PC-3 (cell line): Measurements from ENCODE around the gene TXNIP. TPM values are rescaled to one million over a fixed set of nuclear protein-coding genes. Genes with fewer than 3 reads are reported as not detected.

ENCODE experiments used
- ATAC-seq: fragments of 200-7000 bp; cut with Tn5 transposase; 2 replicates; pipeline ENCODE4 v1.9.1; 2020; ENCODE audit warnings: mild to moderate bottlenecking, moderate library complexity
- BruUV-seq: library from RNA; stranded (reverse); fragments of 400-500 nt; replicated peaks from 2 replicates; lab custom pipeline; 2021; lab: Mats Ljungman, UMichigan
- CTCF ChIA-PET: fragments of 300-600 bp; sonication (Branson Sonifier 250); formaldehyde crosslinking; loops from one replicate; lab custom pipeline; 2022; ENCODE audit warnings: antibody characterized with exemption; lab: Charles Lee
- POLR2A ChIA-PET: fragments of 300-600 bp; sonication (Branson Sonifier 250); formaldehyde crosslinking; loops from one replicate; lab custom pipeline; 2022; ENCODE audit warnings: antibody characterized with exemption; ENCODE audit not compliant: unreplicated experiment; lab: Charles Lee
- DNase-seq: peaks from one replicate; pipeline ENCODE4 v3.0.0-alpha.2; 2015
- H2AFZ ChIP-seq: fragments of 300-600 bp; sonication (generic); 2 replicates; pipeline ENCODE4 v1.6.0; 2016; ENCODE audit warnings: antibody characterized with exemption, low read length
- H3F3A ChIP-seq: fragments of 300-600 bp; sonication (generic); one replicate; pipeline ENCODE4 v1.6.0; 2017; ENCODE audit warnings: antibody characterized with exemption, low read length, control low read depth, mild to moderate bottlenecking; ENCODE audit not compliant: unreplicated experiment
- H3K27ac ChIP-seq: fragments of 300-600 bp; sonication (generic); 2 replicates; pipeline ENCODE4 v1.5.1; 2016; ENCODE audit warnings: mild to moderate bottlenecking, low read length
- H3K27me3 ChIP-seq: fragments of 300-600 bp; sonication (generic); 2 replicates; pipeline ENCODE4 v1.6.1; 2016; ENCODE audit warnings: low read length, mixed read lengths
- H3K36me3 ChIP-seq: fragments of 300-600 bp; sonication (generic); 2 replicates; pipeline ENCODE4 v1.6.1; 2016; ENCODE audit warnings: low read depth, mixed run types, low read length, mixed read lengths
- H3K4me1 ChIP-seq: fragments of 300-600 bp; sonication (generic); 2 replicates; pipeline ENCODE4 v1.5.1; 2016; ENCODE audit warnings: low read length; ENCODE audit not compliant: insufficient read depth
- H3K4me2 ChIP-seq: fragments of 300-600 bp; sonication (generic); 2 replicates; pipeline ENCODE4 v1.6.0; 2016; ENCODE audit warnings: low read length
- H3K4me3 ChIP-seq: fragments of 300-600 bp; sonication (generic); 2 replicates; pipeline ENCODE4 v1.5.1; 2016; ENCODE audit warnings: mild to moderate bottlenecking, low read length, mixed read lengths
- H3K79me2 ChIP-seq: fragments of 300-600 bp; sonication (generic); 2 replicates; pipeline ENCODE4 v1.6.1; 2017; ENCODE audit warnings: low read length, mixed read lengths
- H3K9ac ChIP-seq: fragments of 300-600 bp; sonication (generic); 2 replicates; pipeline ENCODE4 v1.6.0; 2016; ENCODE audit warnings: mild to moderate bottlenecking, low read length
- H3K9me2 ChIP-seq: fragments of 300-600 bp; sonication (generic); replicated peaks from 2 replicates; pipeline ENCODE4 v1.6.1; 2016; ENCODE audit warnings: mixed run types, low read length, mixed read lengths
- H3K9me3 ChIP-seq: fragments of 300-600 bp; sonication (generic); 2 replicates; pipeline ENCODE4 v1.6.1; 2016; ENCODE audit warnings: low read length, mixed read lengths
- H4K20me1 ChIP-seq: fragments of 300-600 bp; sonication (generic); 2 replicates; pipeline ENCODE4 v1.6.1; 2016; ENCODE audit warnings: low read length, mixed read lengths
- EZH2 ChIP-seq: fragments of 300-600 bp; sonication (generic); IDR thresholded peaks from one replicate; pipeline ENCODE4 v1.6.1; 2017; ENCODE audit warnings: antibody characterized with exemption, mild to moderate bottlenecking, low read length; ENCODE audit not compliant: unreplicated experiment
- EZH2phosphoT487 ChIP-seq: fragments of 300-600 bp; sonication (generic); IDR thresholded peaks from 2 replicates; pipeline ENCODE4 v1.6.1; 2018; ENCODE audit warnings: mild to moderate bottlenecking, antibody characterized with exemption, low read length, borderline replicate concordance
- intact Hi-C: fragments of 100-400 bp; cut with micrococcal nuclease; formaldehyde crosslinking; loops from 2 replicates; pipeline ENCODE4 v1.9.0; 2023
- total RNA-seq: library from RNA; depleted of rRNA; stranded (reverse); fragments of >200 nt; gene quantifications from 2 replicates; pipeline ENCODE4 v1.2.3, GENCODE V29; 2014
- TF ChIP-seq, protein P1 (sequence below): fragments of 300-600 bp; sonication (generic); conservative IDR thresholded peaks from 2 replicates; pipeline ENCODE4 v1.5.1; 2017; ENCODE audit warnings: antibody characterized with exemption, low read depth, mild to moderate bottlenecking, low read length

TXNIP gene
- total RNA-seq, 1 experiment from 2014 or later: 45.3 TPM

DNA sequence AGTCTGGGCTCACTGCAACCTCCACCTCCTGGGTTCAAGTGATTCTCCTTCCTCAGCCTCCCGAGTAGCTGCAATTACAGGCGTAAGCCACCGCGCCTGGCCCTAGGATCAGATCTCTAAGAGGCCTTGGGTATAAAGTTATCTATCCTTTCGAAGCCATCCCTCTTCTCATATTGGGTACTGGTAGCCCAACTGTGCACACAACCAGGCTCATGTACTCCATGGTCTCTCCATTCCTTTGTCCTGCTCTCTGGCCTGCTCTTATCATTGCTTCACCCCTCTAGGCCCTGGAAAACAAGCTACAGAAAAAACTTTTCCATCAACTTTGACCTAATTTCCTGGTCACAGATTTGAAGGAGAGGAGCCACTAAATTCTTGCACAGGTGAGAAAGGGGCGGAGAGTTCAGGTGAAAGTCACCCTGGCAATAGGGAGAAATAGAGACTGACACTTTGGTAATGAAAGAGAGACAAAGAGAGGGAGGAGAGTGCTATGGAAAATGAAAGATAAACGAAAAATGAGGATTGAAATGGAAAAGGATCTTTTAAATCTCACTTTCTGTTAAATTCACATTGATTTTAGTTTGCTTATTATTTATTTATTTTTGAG is 6.0 kb downstream of the TXNIP start:
- Histone ChIP-seq H3K9me3 (no peaks in the 10 kb centered on the region), H3K4me3 (no peak overlapping the region), H3K9me2 (no peaks in the 10 kb centered on the region), H3K9ac (no peak overlapping the region), H3K36me3 (peaks cover 31% of the 10 kb centered on the region), H2AFZ (no peak overlapping the region), H3K79me2 (peaks cover 26% of the 10 kb centered on the region), H3K4me1 (peaks cover 34% of the 10 kb centered on the region), H3K4me2 (no peak overlapping the region), H4K20me1 (peaks cover 26% of the 10 kb centered on the region), H3K27me3 (no peaks in the 10 kb centered on the region), H3F3A (peaks cover 9% of the 10 kb centered on the region), H3K27ac (no peak overlapping the region)
- no peak for TF ChIP-seq EZH2phosphoT487
- TF ChIP-seq EZH2: no peak
- TF ChIP-seq, protein P1, sequence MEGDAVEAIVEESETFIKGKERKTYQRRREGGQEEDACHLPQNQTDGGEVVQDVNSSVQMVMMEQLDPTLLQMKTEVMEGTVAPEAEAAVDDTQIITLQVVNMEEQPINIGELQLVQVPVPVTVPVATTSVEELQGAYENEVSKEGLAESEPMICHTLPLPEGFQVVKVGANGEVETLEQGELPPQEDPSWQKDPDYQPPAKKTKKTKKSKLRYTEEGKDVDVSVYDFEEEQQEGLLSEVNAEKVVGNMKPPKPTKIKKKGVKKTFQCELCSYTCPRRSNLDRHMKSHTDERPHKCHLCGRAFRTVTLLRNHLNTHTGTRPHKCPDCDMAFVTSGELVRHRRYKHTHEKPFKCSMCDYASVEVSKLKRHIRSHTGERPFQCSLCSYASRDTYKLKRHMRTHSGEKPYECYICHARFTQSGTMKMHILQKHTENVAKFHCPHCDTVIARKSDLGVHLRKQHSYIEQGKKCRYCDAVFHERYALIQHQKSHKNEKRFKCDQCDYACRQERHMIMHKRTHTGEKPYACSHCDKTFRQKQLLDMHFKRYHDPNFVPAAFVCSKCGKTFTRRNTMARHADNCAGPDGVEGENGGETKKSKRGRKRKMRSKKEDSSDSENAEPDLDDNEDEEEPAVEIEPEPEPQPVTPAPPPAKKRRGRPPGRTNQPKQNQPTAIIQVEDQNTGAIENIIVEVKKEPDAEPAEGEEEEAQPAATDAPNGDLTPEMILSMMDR: no peak
- CTCF ChIA-PET: interaction anchor here (0.6 kb wide), 1 partner anchor 42 kb away, joined by 3 read pairs; no protein-coding TSS in a partner anchor
- ATAC-seq (no peak), DNase-seq (no peak)
- POLR2A ChIA-PET: no interaction called here
- no TSS peak for BruUV-seq
- intact Hi-C loops: no loop called here

GRCh38 chr1:145988773-145989172 is 7.6 kb downstream of the TXNIP start:
- ChIA-PET POLR2A (no interaction called here), CTCF (interaction anchor here (0.9 kb wide), 1 partner anchor 9 kb away, joined by 3 read pairs; no protein-coding TSS in a partner anchor)
- TF ChIP-seq, protein P1: no peak
- TF ChIP-seq EZH2: no peak
- Histone ChIP-seq H4K20me1 (peaks cover 10% of the 10 kb centered on the region), H3K27me3 (no peaks in the 10 kb centered on the region), H3K27ac (no peak overlapping the region), H3K9ac (no peak overlapping the region), H3K4me2 (no peak overlapping the region), H3F3A (peaks cover 9% of the 10 kb centered on the region), H3K9me2 (no peaks in the 10 kb centered on the region), H3K4me1 (peaks cover 29% of the 10 kb centered on the region), H3K79me2 (peaks cover 10% of the 10 kb centered on the region), H3K9me3 (no peaks in the 10 kb centered on the region), H2AFZ (no peak overlapping the region), H3K36me3 (peaks cover 15% of the 10 kb centered on the region), H3K4me3 (no peak overlapping the region)
- no peak for DNase-seq
- ATAC-seq: no peak
- no TSS peak for BruUV-seq
- intact Hi-C loops: no loop called here

DNA sequence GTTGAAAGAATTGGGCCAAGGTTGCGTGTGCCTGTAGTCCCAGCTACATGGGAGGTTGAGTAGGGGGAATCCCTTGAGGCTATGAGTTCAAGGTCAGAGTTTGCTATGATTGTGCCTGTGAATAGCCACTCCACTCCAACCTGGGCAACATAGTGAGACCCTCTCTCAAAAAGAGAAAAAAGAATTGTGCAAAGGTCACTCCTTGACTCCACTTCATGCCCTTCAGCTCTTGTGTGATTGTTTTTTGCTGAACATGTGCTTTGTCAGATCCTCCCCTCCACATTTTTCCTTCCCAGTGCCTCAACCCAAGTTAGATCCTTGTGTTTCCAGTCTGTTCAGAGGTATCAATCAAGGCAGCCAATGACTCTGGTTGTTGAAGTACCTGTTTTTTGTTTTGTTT is 8.5 kb downstream of the TXNIP start:
- peaks cover 5% of the 10 kb centered on the region for H3F3A ChIP-seq
- peaks cover 29% of the 10 kb centered on the region for H3K4me1 ChIP-seq
- H3K79me2 ChIP-seq: peaks cover 1% of the 10 kb centered on the region
- H3K9ac ChIP-seq: no peak overlapping the region
- intact Hi-C loops: no loop called here
- peaks cover 1% of the 10 kb centered on the region; the same call in 1 of the 2 replicates for H4K20me1 ChIP-seq
- no peaks in the 10 kb centered on the region for H3K9me3 ChIP-seq
- no peak overlapping the region for H3K4me3 ChIP-seq
- H3K36me3 ChIP-seq: peaks cover 6% of the 10 kb centered on the region
- no peak for TF ChIP-seq EZH2
- TF ChIP-seq, protein P1: no peak
- no peak for TF ChIP-seq EZH2phosphoT487
- H3K4me2 ChIP-seq: no peak overlapping the region
- no TSS peak for BruUV-seq
- DNase-seq (no peak), ATAC-seq (no peak)
- H2AFZ ChIP-seq: no peak overlapping the region
- no peaks in the 10 kb centered on the region for H3K27me3 ChIP-seq
- POLR2A ChIA-PET: no interaction called here
- no peaks in the 10 kb centered on the region for H3K9me2 ChIP-seq
- H3K27ac ChIP-seq: no peak overlapping the region
- CTCF ChIA-PET: no interaction called here
